Measurements from ENCODE around the gene OPA3.

OPA3 gene

DNA sequence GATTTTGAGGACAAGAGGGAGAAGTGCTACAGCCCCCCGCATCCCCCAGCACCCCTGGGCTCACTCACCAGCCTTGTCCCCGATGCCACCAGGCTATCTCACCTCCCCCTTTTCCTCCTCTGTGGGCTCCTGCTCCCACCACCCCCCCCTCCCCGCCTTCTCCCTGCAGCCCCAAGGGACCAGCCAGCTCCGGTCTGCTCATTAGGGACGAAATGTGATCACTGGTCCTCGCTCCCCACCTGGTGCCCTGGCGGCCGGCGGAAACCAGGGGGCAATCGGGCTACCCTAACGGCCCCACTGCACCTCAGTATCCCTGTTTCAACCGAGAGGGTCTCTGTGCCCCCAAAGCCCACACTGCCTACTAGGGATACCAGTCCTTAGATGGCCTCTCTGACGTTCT, 14.7 kb upstream of the OPA3 start:
- Mint-ChIP-seq H3K27ac (no peak overlapping the region), H3K36me3 (ENCODE audit: low read depth) (no peaks in the 10 kb centered on the region), H3K4me1 (peaks cover 19% of the 10 kb centered on the region), H3K9me3 (no peaks in the 10 kb centered on the region), H3K4me3 (peak overlapping the region in 1 of 3 experiments; percentile 36), H3K27me3 (ENCODE audit: low read depth) (peaks cover 95% of the 10 kb centered on the region)
- TF ChIP-seq, protein P1, sequence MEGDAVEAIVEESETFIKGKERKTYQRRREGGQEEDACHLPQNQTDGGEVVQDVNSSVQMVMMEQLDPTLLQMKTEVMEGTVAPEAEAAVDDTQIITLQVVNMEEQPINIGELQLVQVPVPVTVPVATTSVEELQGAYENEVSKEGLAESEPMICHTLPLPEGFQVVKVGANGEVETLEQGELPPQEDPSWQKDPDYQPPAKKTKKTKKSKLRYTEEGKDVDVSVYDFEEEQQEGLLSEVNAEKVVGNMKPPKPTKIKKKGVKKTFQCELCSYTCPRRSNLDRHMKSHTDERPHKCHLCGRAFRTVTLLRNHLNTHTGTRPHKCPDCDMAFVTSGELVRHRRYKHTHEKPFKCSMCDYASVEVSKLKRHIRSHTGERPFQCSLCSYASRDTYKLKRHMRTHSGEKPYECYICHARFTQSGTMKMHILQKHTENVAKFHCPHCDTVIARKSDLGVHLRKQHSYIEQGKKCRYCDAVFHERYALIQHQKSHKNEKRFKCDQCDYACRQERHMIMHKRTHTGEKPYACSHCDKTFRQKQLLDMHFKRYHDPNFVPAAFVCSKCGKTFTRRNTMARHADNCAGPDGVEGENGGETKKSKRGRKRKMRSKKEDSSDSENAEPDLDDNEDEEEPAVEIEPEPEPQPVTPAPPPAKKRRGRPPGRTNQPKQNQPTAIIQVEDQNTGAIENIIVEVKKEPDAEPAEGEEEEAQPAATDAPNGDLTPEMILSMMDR (IDR thresholded peaks at IDR 0.05; ENCODE audit: unreplicated experiment in 3 of 3) = no peak

- Mint-ChIP-seq H3K4me3 (peak overlapping the region; percentile 16 to 44 (median 27)), H3K27ac (no peak overlapping the region), H3K36me3 (ENCODE audit: low read depth) (no peaks in the 10 kb centered on the region), H3K27me3 (ENCODE audit: low read depth) (peaks cover 89% of the 10 kb centered on the region), H3K9me3 (no peaks in the 10 kb centered on the region), H3K4me1 (peaks cover 19% of the 10 kb centered on the region)
- TF ChIP-seq, protein P1 (IDR thresholded peaks at IDR 0.05; ENCODE audit: unreplicated experiment in 3 of 3) = no peak
Observed at GRCh38 chr19:45598267-45599001, 13.8 kb upstream of the OPA3 start.

DNA sequence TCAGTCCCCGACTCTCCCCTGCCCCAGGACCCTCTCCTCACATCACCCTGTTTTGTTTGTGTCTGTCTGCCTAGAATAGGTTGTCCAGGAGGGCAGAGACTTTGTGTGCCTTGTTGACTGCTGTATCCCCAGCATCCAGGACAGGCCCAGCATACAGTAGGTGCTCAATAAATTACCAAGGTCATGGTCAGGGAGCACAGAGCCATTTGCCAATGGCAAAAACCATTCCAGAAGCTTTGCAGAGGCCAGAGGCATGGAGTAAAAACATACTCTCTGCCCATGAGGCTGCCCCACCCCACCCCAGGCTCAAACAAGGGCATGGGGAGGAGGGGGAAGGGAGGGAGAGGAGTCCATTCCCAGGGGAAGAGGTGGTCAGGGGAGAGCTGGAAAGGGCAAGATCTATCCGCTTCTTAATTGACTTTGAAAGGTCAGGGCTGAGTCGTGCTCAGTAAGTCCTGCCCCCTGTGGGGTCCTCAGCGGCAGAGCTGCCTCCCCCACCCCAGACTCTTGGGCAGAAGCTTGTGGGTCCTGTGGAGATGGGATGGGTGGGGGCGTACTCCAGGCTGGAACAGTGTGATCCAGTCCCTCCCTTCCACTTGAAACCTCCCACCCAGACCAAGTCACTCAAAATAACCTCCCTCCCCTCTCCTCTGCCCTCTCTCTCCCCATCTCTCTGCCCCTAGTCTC, 13.0 kb upstream of the OPA3 start:
- Mint-ChIP-seq H3K27me3 (ENCODE audit: low read depth) (peaks cover 86% of the 10 kb centered on the region), H3K4me3 (peak overlapping the region in 2 of 3 experiments; percentile 16 to 44)
- TF ChIP-seq, protein P1 (IDR thresholded peaks at IDR 0.05; ENCODE audit: unreplicated experiment in 3 of 3) = no peak

GRCh38 chr19:45595814-45596213, 11.2 kb upstream of the OPA3 start:
- no peak overlapping the region for H3K4me3 Mint-ChIP-seq
- H3K4me1 Mint-ChIP-seq = peaks cover 5% of the 10 kb centered on the region
- H3K27ac Mint-ChIP-seq = no peak overlapping the region
- no peaks in the 10 kb centered on the region for H3K9me3 Mint-ChIP-seq
- H3K27me3 Mint-ChIP-seq (ENCODE audit: low read depth) = peaks cover 86% of the 10 kb centered on the region
- no peaks in the 10 kb centered on the region for H3K36me3 Mint-ChIP-seq (ENCODE audit: low read depth)
- TF ChIP-seq, protein P1 (IDR thresholded peaks at IDR 0.05; ENCODE audit: unreplicated experiment in 3 of 3) = no peak

More for the DNA sequence above, 13.0 kb upstream of the OPA3 start:
- Mint-ChIP-seq H3K27ac (no peak overlapping the region), H3K36me3 (ENCODE audit: low read depth) (no peaks in the 10 kb centered on the region), H3K9me3 (no peaks in the 10 kb centered on the region), H3K4me1 (peaks cover 19% of the 10 kb centered on the region)

GRCh38 chr19:45593520-45593919, 8.9 kb upstream of the OPA3 start:
- H3K27ac Mint-ChIP-seq = no peak overlapping the region

More at GRCh38 chr19:45593520-45593919, 8.9 kb upstream of the OPA3 start:
- Mint-ChIP-seq H3K4me3 (no peak overlapping the region), H3K36me3 (ENCODE audit: low read depth) (no peaks in the 10 kb centered on the region), H3K9me3 (no peaks in the 10 kb centered on the region), H3K27me3 (ENCODE audit: low read depth) (peaks cover 78% of the 10 kb centered on the region), H3K4me1 (no peaks in the 10 kb centered on the region)
- TF ChIP-seq, protein P1 (IDR thresholded peaks at IDR 0.05; ENCODE audit: unreplicated experiment in 3 of 3) = no peak

All from nephron (organoid).